Astrocyte of the spinal cord (primary cell): ENCODE measurements around the gene EPB41L1.

ENCODE experiments used
- DNase-seq: peaks from one replicate; pipeline ENCODE4 v3.0.0; 2011; ENCODE audit warnings: low read depth, low spot score
- H3K4me3 ChIP-seq: 2 replicates; pipeline ENCODE4 v1.5.1; 2011; ENCODE audit warnings: low read depth, mild to moderate bottlenecking, low read length, moderate library complexity
- CTCF ChIP-seq: IDR thresholded peaks from 2 replicates; pipeline ENCODE4 v1.5.1; 2012; ENCODE audit warnings: low read depth, mild to moderate bottlenecking, low read length, inconsistent platforms
- in situ Hi-C: cut with HindIII; loops from 2 replicates; pipeline ENCODE4 v1.10.0; 2017; ENCODE audit warnings: low sequenced_read_pairs

Gene EPB41L1

GRCh38 chr20:36155991-36156390 is 1.5 kb downstream of the EPB41L1 start:
- DNase-seq = no peak
- H3K4me3 ChIP-seq = no peak overlapping the region
- in situ Hi-C loops = no loop called here
- no peak for TF ChIP-seq CTCF

DNA sequence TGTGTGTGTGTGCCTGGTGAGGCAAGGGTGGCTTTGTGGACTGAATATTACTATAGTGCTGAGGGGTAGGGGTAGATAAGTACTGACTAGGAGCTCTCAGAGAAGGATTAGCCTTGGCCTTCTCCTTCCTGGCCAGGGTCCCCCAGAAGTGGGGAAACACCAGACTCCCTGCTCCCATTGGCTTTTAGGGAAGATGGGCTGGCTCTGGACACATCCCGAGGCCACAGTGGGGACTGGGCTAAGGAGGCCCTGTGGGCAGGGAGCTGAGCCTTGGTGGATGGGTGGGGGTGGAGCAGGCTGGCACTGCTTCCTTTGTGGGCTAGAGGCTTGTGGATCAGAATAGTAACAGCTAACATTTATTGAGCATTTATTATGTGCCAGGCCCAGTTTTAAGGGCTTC is 3.1 kb downstream of the EPB41L1 start:
- TF ChIP-seq CTCF = no peak
- in situ Hi-C loops = no loop called here

GRCh38 chr20:36158160-36158741 is 3.7 kb downstream of the EPB41L1 start:
- TF ChIP-seq CTCF = no peak
- no peak overlapping the region for H3K4me3 ChIP-seq
- no peak for DNase-seq
- in situ Hi-C loops = no loop called here

More for the DNA sequence above, 3.1 kb downstream of the EPB41L1 start:
- no peak overlapping the region for H3K4me3 ChIP-seq
- no peak for DNase-seq

- no peak for DNase-seq
- no peak for TF ChIP-seq CTCF
- in situ Hi-C loops = no loop called here
- no peak overlapping the region for H3K4me3 ChIP-seq
Observed at GRCh38 chr20:36159833-36160232, 5.3 kb downstream of the EPB41L1 start.

GRCh38 chr20:36162272-36162966 is 7.9 kb downstream of the EPB41L1 start:
- in situ Hi-C loops = no loop called here
- no peak for DNase-seq
- TF ChIP-seq CTCF = no peak
- no peak overlapping the region for H3K4me3 ChIP-seq

DNA sequence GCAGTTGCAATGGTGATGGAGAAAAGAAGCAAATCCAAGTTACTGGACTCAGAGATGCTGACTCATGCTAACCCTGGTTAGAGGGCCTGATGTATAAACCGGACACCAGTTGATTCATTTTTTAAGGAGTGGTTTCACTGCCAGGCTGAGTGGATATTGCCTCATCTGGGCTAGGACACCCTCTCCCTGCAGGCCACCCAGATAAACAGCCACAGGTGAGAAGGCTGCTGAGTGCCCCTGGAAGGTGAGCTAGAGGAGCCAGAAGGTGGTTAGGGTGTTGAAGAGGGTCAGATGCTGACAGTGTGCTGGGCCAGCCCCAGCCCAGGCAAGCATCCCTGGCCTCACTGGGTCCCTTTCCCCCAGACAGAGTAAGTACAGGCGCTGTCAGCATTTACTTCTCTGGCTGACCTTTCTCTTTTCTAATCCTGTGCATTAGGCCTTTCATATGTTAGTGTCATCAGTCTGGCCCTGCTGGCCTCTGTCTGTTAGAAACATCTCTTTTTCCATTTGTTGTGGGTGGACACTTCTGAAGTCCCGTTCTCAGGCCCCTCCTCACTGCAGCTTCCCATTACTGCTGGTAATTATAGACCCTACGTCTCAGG is 13.5 kb downstream of the EPB41L1 start:
- DNase-seq = peak; percentile 12
- in situ Hi-C loops = no loop called here
- H3K4me3 ChIP-seq = no peak overlapping the region
- TF ChIP-seq CTCF = no peak
